ENCODE data around the gene JPH3.
"Not testable (repeated sequence)": the region's sequence is repeated elsewhere in the genome, so short reads cannot be mapped to it uniquely, and the experiment has no call there.

JPH3 gene

GRCh38 chr16:87722590-87723225 lies 120.4 kb downstream of the JPH3 start:
- H3K4me3 ChIP-seq, result no peak overlapping the region
- no peak for DNase-seq (ENCODE audit: low spot score)
- TF ChIP-seq CTCF (IDR thresholded peaks at IDR 0.05), result no peak
- H3K27ac ChIP-seq, result no peak overlapping the region

- H3K27ac ChIP-seq, result no peak overlapping the region
- H3K4me3 ChIP-seq, result no peak overlapping the region
- TF ChIP-seq CTCF (IDR thresholded peaks at IDR 0.05), result no peak
- DNase-seq (ENCODE audit: low spot score), result no peak
Observed at GRCh38 chr16:87723226-87723623, 120.9 kb downstream of the JPH3 start.

DNA sequence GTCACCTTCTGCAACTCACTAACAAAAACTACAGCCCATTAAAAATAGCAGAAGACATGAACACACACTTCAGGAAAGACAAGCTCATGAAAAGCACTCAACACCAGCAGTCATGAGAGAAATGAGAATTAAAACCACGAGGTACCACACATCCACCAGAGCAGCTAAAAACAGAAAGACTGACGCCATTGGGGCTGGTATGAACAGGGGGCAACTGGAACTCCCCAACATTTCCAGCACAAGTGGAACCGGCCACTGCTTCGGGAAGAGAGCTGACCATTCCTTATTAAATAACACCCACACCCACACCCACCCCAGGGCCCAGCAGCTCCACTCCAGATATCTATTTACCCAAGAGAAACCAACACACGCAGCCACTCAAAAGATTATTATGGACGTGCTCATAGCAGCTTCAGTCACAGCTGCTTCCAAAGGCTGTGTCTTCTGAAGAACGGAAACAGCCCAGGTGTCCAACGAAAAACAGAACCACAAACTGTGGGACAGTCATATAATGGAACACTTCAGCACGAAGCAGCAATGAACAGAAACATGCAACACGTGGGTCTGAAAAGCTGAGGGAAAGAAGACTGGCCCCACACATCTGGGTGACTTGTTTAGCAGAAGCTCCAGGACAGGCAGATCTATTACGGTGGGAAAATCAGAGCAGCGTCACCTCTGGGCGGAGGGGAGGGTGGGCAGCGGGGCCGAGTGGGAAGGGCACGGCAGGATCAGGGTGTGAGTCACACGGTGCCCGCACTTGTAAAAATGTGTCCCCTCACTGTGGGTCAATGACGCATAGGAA lies 122.4 kb downstream of the JPH3 start:
- TF ChIP-seq CTCF (IDR thresholded peaks at IDR 0.05), result no peak
- no peak for DNase-seq (ENCODE audit: low spot score)
- H3K4me3 ChIP-seq, result no peak overlapping the region
- H3K27ac ChIP-seq, result no peak overlapping the region

- no peak for TF ChIP-seq CTCF (IDR thresholded peaks at IDR 0.05)
- DNase-seq (ENCODE audit: low spot score), result no peak
- no peak overlapping the region for H3K27ac ChIP-seq
- H3K4me3 ChIP-seq, result no peak overlapping the region
Observed at GRCh38 chr16:87725596-87726235, 123.4 kb downstream of the JPH3 start.

GRCh38 chr16:87726577-87726976 lies 124.3 kb downstream of the JPH3 start:
- H3K27ac ChIP-seq; H3K4me3 ChIP-seq; DNase-seq (ENCODE audit: low spot score): not testable (repeated sequence)

- no peak overlapping the region for H3K4me3 ChIP-seq
- DNase-seq (ENCODE audit: low spot score), result no peak
- TF ChIP-seq CTCF (IDR thresholded peaks at IDR 0.05), result no peak
- H3K27ac ChIP-seq, result no peak overlapping the region
Observed at GRCh38 chr16:87727346-87727745, 125.0 kb downstream of the JPH3 start.

GRCh38 chr16:87728026-87728425 lies 125.7 kb downstream of the JPH3 start:
- no peak for DNase-seq (ENCODE audit: low spot score)
- TF ChIP-seq CTCF (IDR thresholded peaks at IDR 0.05), result no peak
- no peak overlapping the region for H3K4me3 ChIP-seq
- no peak overlapping the region for H3K27ac ChIP-seq

All from coronary artery (tissue), 2 donors.